ENCODE data around the gene MRPL4.
"Not testable (repeated sequence)": the region's sequence is repeated elsewhere in the genome, so short reads cannot be mapped to it uniquely, and the experiment has no call there.

Gene MRPL4

GRCh38 chr19:10268071-10268470, 16.1 kb downstream of the MRPL4 start:
- no peak for DNase-seq

GRCh38 chr19:10269333-10270179, 17.5 kb downstream of the MRPL4 start:
- DNase-seq: peak; percentile 57

- no peak for DNase-seq
Measured at GRCh38 chr19:10270180-10270615, 18.2 kb downstream of the MRPL4 start.

- peak; percentile 22 for DNase-seq
Measured at GRCh38 chr19:10270616-10271394, 18.8 kb downstream of the MRPL4 start, which contains the start of gene ICAM1. TSS of gene ICAM1 (plus strand) at chr19:10271120. CDS start at chr19:10271160, 40 bp downstream.

GRCh38 chr19:10271543-10272086, 19.6 kb downstream of the MRPL4 start:
- no peak for DNase-seq

GRCh38 chr19:10274589-10274988, 22.6 kb downstream of the MRPL4 start:
- no peak for DNase-seq

GRCh38 chr19:10277795-10278589, 26.0 kb downstream of the MRPL4 start:
- DNase-seq: no peak

- DNase-seq: no peak
Measured at GRCh38 chr19:10278935-10279334, 26.9 kb downstream of the MRPL4 start.

- no peak for DNase-seq
Measured at GRCh38 chr19:10279737-10280442, 27.9 kb downstream of the MRPL4 start.

- not testable (repeated sequence) for DNase-seq
Measured at GRCh38 chr19:10282043-10282442, 30.0 kb downstream of the MRPL4 start.

GRCh38 chr19:10283301-10284064, 31.5 kb downstream of the MRPL4 start:
- DNase-seq: no peak

- DNase-seq: no peak
Measured at GRCh38 chr19:10284065-10284959, 32.3 kb downstream of the MRPL4 start.

- no peak for DNase-seq
Measured at GRCh38 chr19:10284960-10285278, 32.9 kb downstream of the MRPL4 start.

GRCh38 chr19:10285393-10285792, 33.4 kb downstream of the MRPL4 start:
- DNase-seq: no peak

- no peak for DNase-seq
Measured at GRCh38 chr19:10286803-10287737, 35.1 kb downstream of the MRPL4 start, which contains the start of gene ICAM4. TSS of gene ICAM4 (plus strand) at chr19:10286955. CDS start at chr19:10287013, 58 bp downstream.

- DNase-seq: no peak
Measured at GRCh38 chr19:10288662-10289166, 36.7 kb downstream of the MRPL4 start.

GRCh38 chr19:10289167-10289835, 37.3 kb downstream of the MRPL4 start:
- DNase-seq: no peak

- no peak for DNase-seq
Measured at GRCh38 chr19:10289836-10290356, 37.9 kb downstream of the MRPL4 start, which contains the start of gene ICAM5. TSS of gene ICAM5 (plus strand) at chr19:10289952. CDS start at chr19:10290044, 92 bp downstream.
